NCI-H2107 treated with DMSO at 0.1 percent for 48 hours (cell line): ENCODE data around the gene TMPRSS2.
"Not testable (repeated sequence)": the region's sequence is repeated elsewhere in the genome, so short reads cannot be mapped to it uniquely, and the experiment has no call there.

ENCODE experiments used
- DNase-seq: peaks from one replicate; lab custom pipeline; 2025; ENCODE audit not compliant: unreplicated experiment; lab: John Stamatoyannopoulos, UW

The TMPRSS2 gene

GRCh38 chr21:41428311-41428710 is 79.6 kb downstream of the TMPRSS2 start:
- no peak for DNase-seq

GRCh38 chr21:41427556-41427955 is 80.4 kb downstream of the TMPRSS2 start:
- no peak for DNase-seq

- no peak for DNase-seq
These were observed 81.1 kb downstream of the TMPRSS2 start for GRCh38 chr21:41426676-41427404.

GRCh38 chr21:41425954-41426675 is 81.8 kb downstream of the TMPRSS2 start, which contains the start of gene MX1:
Gene MX1 (plus strand): TSS chr21:41426239. CDS start chr21:41432071, 5,832 bp downstream.
- peak; percentile 11 for DNase-seq

- no peak for DNase-seq
These were observed 82.4 kb downstream of the TMPRSS2 start for GRCh38 chr21:41425588-41425953.

GRCh38 chr21:41423305-41423636 is 84.7 kb downstream of the TMPRSS2 start:
- not testable (repeated sequence) for DNase-seq

- no peak for DNase-seq
These were observed 85.2 kb downstream of the TMPRSS2 start for GRCh38 chr21:41422546-41423304.

GRCh38 chr21:41420998-41421397 is 87.0 kb downstream of the TMPRSS2 start:
- DNase-seq: not testable (repeated sequence)

GRCh38 chr21:41419921-41420862 is 87.8 kb downstream of the TMPRSS2 start:
- DNase-seq: peak; percentile 48

- no peak for DNase-seq
These were observed 88.8 kb downstream of the TMPRSS2 start for GRCh38 chr21:41418956-41419680.

DNA sequence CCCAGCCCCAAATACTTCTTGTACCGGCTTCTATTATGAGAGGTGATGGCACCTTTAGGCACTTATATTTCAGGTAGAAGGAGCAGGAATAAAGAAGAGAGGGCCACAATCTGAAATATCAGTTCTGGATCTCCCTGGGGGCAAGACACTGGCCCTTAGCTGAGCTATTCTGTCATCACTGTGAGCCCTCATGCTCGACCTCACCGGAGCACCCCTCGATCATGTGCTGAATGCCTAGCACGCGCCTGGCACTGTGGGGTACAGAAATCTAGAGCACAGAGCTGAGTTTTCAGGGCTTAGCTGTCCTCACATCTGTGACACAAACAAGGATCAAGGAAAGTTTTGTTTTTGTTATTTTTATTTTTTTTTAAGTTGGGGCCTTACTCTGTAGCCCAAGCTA is 89.6 kb downstream of the TMPRSS2 start:
- DNase-seq: no peak

DNA sequence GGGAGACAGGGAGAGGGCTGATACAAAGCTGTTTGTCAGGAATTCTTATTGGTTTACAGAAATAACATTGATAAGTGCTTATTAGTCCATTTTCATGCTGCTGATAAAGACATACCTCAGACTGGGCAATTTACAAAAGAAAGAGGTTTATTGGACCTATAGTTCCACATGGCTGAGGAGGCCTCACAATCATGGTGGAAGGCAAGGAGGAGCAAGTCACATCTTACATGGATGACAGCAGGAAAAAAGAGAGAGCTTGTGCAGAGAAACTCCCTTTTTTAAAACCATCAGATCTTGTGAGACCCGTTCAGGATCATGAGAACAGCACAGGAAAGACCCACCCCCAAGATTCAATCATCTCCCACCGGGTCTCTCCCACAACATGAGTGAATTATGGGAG is 90.5 kb downstream of the TMPRSS2 start:
- DNase-seq: not testable (repeated sequence)
